Measurements from ENCODE around the gene UBR4.

DNA sequence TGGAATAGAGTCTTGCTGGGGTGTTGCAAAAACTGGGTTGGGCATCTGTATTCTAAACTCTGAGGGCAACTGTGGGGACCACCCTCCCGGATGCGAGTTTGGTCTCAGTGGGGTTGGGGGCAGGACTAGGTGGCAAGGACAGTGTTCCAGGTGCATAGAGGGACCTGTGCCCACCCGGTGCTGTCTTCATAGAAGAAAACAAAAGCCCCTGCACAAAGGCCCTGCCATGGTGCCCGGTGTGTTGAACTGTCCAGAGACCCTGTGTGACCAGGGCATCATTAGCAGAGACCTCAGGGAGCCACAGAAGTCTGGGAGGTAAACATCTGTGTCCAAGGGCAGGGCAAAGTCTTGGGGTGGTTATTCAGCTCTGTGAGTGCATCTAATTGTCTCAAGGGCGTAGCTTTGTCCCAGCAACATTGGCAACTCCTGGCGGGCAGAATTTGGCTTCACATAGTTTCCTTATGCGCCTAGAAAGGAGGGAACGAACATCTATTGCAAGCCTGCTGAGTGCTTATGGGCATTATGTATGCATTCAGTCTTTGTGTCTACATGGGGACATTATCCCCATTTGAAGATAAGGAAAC, 181.4 kb downstream of the UBR4 start:
- TF ChIP-seq REST (IDR thresholded peaks at IDR 0.05; ENCODE audit: insufficient read depth in 1 of 2, low read depth in 2 of 2, low read length in 1 of 2): no peak
- TF ChIP-seq CTCF (IDR thresholded peaks at IDR 0.05): no peak
- TF ChIP-seq SIN3A (IDR thresholded peaks at IDR 0.05; ENCODE audit: borderline replicate concordance, insufficient read depth, low read depth, low read length): no peak

Data from Panc1 (cell line).